NCI-H146 treated with DMSO at 0.1 percent for 48 hours (cell line): ENCODE measurements around the gene NRBP1.

ENCODE experiments used
- DNase-seq: peaks from one replicate; lab custom pipeline; 2025; ENCODE audit not compliant: unreplicated experiment; lab: John Stamatoyannopoulos, UW

Gene NRBP1

GRCh38 chr2:27428213-27428977 is at the start of gene NRBP1:
TSS of gene NRBP1 (plus strand) at chr2:27428631. CDS start at chr2:27433274, 4,643 bp downstream.
- DNase-seq, result peak; percentile 81

- no peak for DNase-seq
Measured at GRCh38 chr2:27378809-27379290, 49.6 kb upstream of the NRBP1 start.

- DNase-seq, result no peak
Measured at GRCh38 chr2:27379383-27379835, 49.0 kb upstream of the NRBP1 start.

GRCh38 chr2:27379836-27380625 is 48.4 kb upstream of the NRBP1 start:
- DNase-seq, result no peak

GRCh38 chr2:27380626-27381545 is 47.5 kb upstream of the NRBP1 start, which contains the start of gene ZNF513:
TSS of gene ZNF513 (minus strand) at chr2:27380734. CDS start at chr2:27380526, 208 bp downstream.
- DNase-seq, result peak; percentile 70

GRCh38 chr2:27381577-27382181 is 46.8 kb upstream of the NRBP1 start:
- no peak for DNase-seq

GRCh38 chr2:27390822-27391679 is 37.4 kb upstream of the NRBP1 start:
- DNase-seq, result no peak

GRCh38 chr2:27393225-27393624 is 35.2 kb upstream of the NRBP1 start:
- no peak for DNase-seq

- no peak for DNase-seq
Measured at GRCh38 chr2:27398962-27399361, 29.5 kb upstream of the NRBP1 start.

GRCh38 chr2:27400348-27401135 is 27.9 kb upstream of the NRBP1 start:
- no peak for DNase-seq

- peak; percentile 44 for DNase-seq
Measured at GRCh38 chr2:27407798-27408491, 20.5 kb upstream of the NRBP1 start.

- DNase-seq, result no peak
Measured at GRCh38 chr2:27408601-27409320, 19.7 kb upstream of the NRBP1 start.

GRCh38 chr2:27409321-27410073 is 18.9 kb upstream of the NRBP1 start, which contains the start of gene PPM1G:
TSS of gene PPM1G (minus strand) at chr2:27409591. CDS start at chr2:27409422, 169 bp downstream.
- peak; percentile 93 for DNase-seq

- DNase-seq, result no peak
Measured at GRCh38 chr2:27412419-27413152, 15.8 kb upstream of the NRBP1 start.

GRCh38 chr2:27416151-27416550 is 12.3 kb upstream of the NRBP1 start:
- DNase-seq, result no peak

GRCh38 chr2:27420996-27421395 is 7.4 kb upstream of the NRBP1 start:
- DNase-seq, result no peak
